Liver (tissue), 3 donors: ENCODE results near the gene MAB21L4.

Experiments used
- ATF3 ChIP-seq: IDR thresholded peaks from 2 replicates; pipeline ENCODE4 v1.6.1; 2016; ENCODE audit warnings: antibody characterized with exemption
- CTCF ChIP-seq: fragments of 150-350 bp; IDR thresholded peaks from 2 replicates; pipeline ENCODE4 v1.5.1; 2017; ENCODE audit warnings: improper control_type of control experiment, low read depth, low read length; ENCODE audit not compliant: missing input control
- EGR1 ChIP-seq, 2 donors: IDR thresholded peaks; 2 replicates each; pipeline ENCODE4 v1.6.1; 2016 to 2018; ENCODE audit warnings: antibody characterized with exemption in 2 of 2, low read depth in 2 of 2
- FOXA1 ChIP-seq: IDR thresholded peaks from 2 replicates; pipeline ENCODE4 v1.6.1; 2016; ENCODE audit warnings: antibody characterized with exemption
- FOXA2 ChIP-seq: IDR thresholded peaks from 2 replicates; pipeline ENCODE4 v1.6.1; 2016; ENCODE audit warnings: antibody characterized with exemption
- HNF4G ChIP-seq: IDR thresholded peaks from 2 replicates; pipeline ENCODE4 v1.6.1; 2016; ENCODE audit warnings: antibody characterized with exemption
- JUND ChIP-seq, 2 donors: IDR thresholded peaks; 2 replicates each; pipeline ENCODE4 v1.6.1; 2016; ENCODE audit warnings: antibody characterized with exemption in 2 of 2
- RAD21 ChIP-seq, 2 donors: IDR thresholded peaks; 2 replicates each; pipeline ENCODE4 v1.6.1; 2016; ENCODE audit warnings: antibody characterized with exemption in 2 of 2, mild to moderate bottlenecking in 2 of 2
- RXRA ChIP-seq, 2 donors: IDR thresholded peaks; 2 replicates each; pipeline ENCODE4 v1.6.1; 2017 to 2018; ENCODE audit warnings: antibody characterized with exemption in 2 of 2, mild to moderate bottlenecking in 1 of 2
- TAF1 ChIP-seq: conservative IDR thresholded peaks from 2 replicates; pipeline ENCODE4 v1.6.1; 2016; ENCODE audit warnings: antibody characterized with exemption, mild to moderate bottlenecking
- YY1 ChIP-seq: IDR thresholded peaks from 2 replicates; pipeline ENCODE4 v1.6.1; 2016; ENCODE audit warnings: antibody characterized with exemption, mild to moderate bottlenecking
- ZBTB33 ChIP-seq: IDR thresholded peaks from 2 replicates; pipeline ENCODE4 v1.6.1; 2016; ENCODE audit warnings: antibody characterized with exemption
- TF ChIP-seq, protein P1 (sequence below): IDR thresholded peaks from 2 replicates; pipeline ENCODE4 v1.6.1; 2016; ENCODE audit warnings: antibody characterized with exemption
- TF ChIP-seq, protein P2 (sequence below): IDR thresholded peaks from 2 replicates; pipeline ENCODE4 v1.6.1; 2016; ENCODE audit warnings: antibody characterized with exemption, mild to moderate bottlenecking
- donor health status: healthy.
- donor health status: healthy.

- TF ChIP-seq, protein P1, sequence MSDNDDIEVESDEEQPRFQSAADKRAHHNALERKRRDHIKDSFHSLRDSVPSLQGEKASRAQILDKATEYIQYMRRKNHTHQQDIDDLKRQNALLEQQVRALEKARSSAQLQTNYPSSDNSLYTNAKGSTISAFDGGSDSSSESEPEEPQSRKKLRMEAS, result no peak
- TF ChIP-seq, protein P2, sequence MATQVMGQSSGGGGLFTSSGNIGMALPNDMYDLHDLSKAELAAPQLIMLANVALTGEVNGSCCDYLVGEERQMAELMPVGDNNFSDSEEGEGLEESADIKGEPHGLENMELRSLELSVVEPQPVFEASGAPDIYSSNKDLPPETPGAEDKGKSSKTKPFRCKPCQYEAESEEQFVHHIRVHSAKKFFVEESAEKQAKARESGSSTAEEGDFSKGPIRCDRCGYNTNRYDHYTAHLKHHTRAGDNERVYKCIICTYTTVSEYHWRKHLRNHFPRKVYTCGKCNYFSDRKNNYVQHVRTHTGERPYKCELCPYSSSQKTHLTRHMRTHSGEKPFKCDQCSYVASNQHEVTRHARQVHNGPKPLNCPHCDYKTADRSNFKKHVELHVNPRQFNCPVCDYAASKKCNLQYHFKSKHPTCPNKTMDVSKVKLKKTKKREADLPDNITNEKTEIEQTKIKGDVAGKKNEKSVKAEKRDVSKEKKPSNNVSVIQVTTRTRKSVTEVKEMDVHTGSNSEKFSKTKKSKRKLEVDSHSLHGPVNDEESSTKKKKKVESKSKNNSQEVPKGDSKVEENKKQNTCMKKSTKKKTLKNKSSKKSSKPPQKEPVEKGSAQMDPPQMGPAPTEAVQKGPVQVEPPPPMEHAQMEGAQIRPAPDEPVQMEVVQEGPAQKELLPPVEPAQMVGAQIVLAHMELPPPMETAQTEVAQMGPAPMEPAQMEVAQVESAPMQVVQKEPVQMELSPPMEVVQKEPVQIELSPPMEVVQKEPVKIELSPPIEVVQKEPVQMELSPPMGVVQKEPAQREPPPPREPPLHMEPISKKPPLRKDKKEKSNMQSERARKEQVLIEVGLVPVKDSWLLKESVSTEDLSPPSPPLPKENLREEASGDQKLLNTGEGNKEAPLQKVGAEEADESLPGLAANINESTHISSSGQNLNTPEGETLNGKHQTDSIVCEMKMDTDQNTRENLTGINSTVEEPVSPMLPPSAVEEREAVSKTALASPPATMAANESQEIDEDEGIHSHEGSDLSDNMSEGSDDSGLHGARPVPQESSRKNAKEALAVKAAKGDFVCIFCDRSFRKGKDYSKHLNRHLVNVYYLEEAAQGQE, result no peak
- TF ChIP-seq CTCF (no peak), RAD21 (IDR thresholded peaks at IDR 0.05) (no peak), HNF4G (no peak), YY1 (no peak), ATF3 (no peak), JUND (IDR thresholded peaks at IDR 0.05) (no peak), FOXA1 (no peak), TAF1 (no peak), EGR1 (IDR thresholded peaks at IDR 0.05; ENCODE audit: low read depth in 2 of 2) (no peak), ZBTB33 (no peak), FOXA2 (no peak), RXRA (IDR thresholded peaks at IDR 0.05) (no peak)
Measured at GRCh38 chr2:240888890-240889573, 6.9 kb downstream of the MAB21L4 start.
